ENCODE results near the gene ATP8B1. TPM values are rescaled to one million over a fixed set of nuclear protein-coding genes. Genes with fewer than 3 reads are reported as not detected.

The ATP8B1 gene
- total RNA-seq, 2 experiments from 2014 or later = not detected

DNA sequence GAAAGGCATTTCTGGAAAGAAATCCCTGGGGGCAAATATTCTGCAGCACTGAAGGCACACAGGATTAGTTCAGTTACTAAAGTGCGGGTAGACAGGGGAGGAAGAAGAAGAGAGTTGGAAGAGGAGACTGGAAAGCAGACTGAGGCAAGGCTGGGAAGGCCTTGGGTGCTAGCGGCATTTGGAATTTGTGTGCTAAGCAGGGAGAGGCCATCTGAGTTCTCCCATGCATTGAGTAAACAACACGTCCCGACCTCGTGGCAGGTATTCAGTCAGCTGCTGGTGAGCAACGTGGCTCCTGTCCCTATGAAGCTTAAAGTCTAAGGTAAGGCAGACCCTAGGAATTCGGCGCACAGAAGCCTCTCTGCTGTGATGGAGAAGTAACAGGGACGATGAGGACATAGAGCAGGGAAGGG lies 30.7 kb downstream of the ATP8B1 start:
- Mint-ChIP-seq H3K9me3 (no peaks in the 10 kb centered on the region), H3K4me3 (no peak overlapping the region), H3K4me1 (ENCODE audit: low read depth) (no peaks in the 10 kb centered on the region), H3K36me3 (ENCODE audit: low read depth) (no peaks in the 10 kb centered on the region), H3K27me3 (no peaks in the 10 kb centered on the region), H3K27ac (no peak overlapping the region)
- no peak for TF ChIP-seq CTCF (IDR thresholded peaks at IDR 0.05)
- no peak for DNase-seq
- no peaks in the 10 kb centered on the region for H3K9me3 ChIP-seq (ENCODE audit: control insufficient read depth in 1 of 2, insufficient read depth in 1 of 2, low read length in 2 of 2)
- intact Hi-C loops (cut with DNase I, micrococcal nuclease) = no loop called here
- CTCF ChIA-PET = no interaction called here
- no peaks in the 10 kb centered on the region for H3K4me1 ChIP-seq (ENCODE audit: insufficient read depth, low read length)
- H3K27ac ChIP-seq (ENCODE audit: low read depth in 1 of 2, low read length in 2 of 2) = no peak overlapping the region
- no peaks in the 10 kb centered on the region for H3K27me3 ChIP-seq (ENCODE audit: control insufficient read depth in 1 of 2, insufficient read depth in 2 of 2, low read length in 2 of 2)
- POLR2A ChIA-PET = no interaction called here
- no peak overlapping the region for H3K4me3 ChIP-seq (ENCODE audit: low read length)
- no peak for ATAC-seq (ENCODE audit: poor library complexity)
- no peaks in the 10 kb centered on the region for H3K36me3 ChIP-seq (ENCODE audit: insufficient read depth, low read length)

DNA sequence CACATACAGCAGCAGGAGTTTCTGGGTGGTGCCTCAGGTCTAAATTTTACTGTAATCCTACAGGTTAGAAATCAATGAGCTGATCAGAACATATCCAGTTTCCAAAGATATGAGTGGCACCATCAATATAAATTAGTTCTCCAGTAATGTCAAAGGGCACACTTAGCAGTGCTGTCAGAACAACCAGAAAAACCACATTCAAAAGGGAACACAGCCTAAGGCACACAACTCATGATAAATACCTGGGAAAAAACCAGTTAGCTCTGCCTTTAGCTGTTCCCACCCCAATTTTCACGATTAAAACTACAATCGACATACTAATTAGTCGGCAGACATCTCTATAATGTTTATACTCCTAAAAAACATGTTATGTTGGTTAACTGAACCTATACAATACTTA lies 31.5 kb downstream of the ATP8B1 start:
- DNase-seq (no peak), ATAC-seq (ENCODE audit: poor library complexity) (no peak)
- Histone ChIP-seq H3K4me1 (ENCODE audit: insufficient read depth, low read length) (no peaks in the 10 kb centered on the region), H3K27me3 (ENCODE audit: control insufficient read depth in 1 of 2, insufficient read depth in 2 of 2, low read length in 2 of 2) (no peaks in the 10 kb centered on the region), H3K4me3 (ENCODE audit: low read length) (no peak overlapping the region), H3K36me3 (ENCODE audit: insufficient read depth, low read length) (no peaks in the 10 kb centered on the region), H3K27ac (ENCODE audit: low read depth in 1 of 2, low read length in 2 of 2) (no peak overlapping the region), H3K9me3 (ENCODE audit: control insufficient read depth in 1 of 2, insufficient read depth in 1 of 2, low read length in 2 of 2) (no peaks in the 10 kb centered on the region)
- Mint-ChIP-seq H3K27me3 (no peaks in the 10 kb centered on the region), H3K4me1 (ENCODE audit: low read depth) (no peaks in the 10 kb centered on the region), H3K4me3 (no peak overlapping the region), H3K36me3 (ENCODE audit: low read depth) (no peaks in the 10 kb centered on the region), H3K27ac (no peak overlapping the region), H3K9me3 (no peaks in the 10 kb centered on the region)
- CTCF ChIA-PET = no interaction called here
- POLR2A ChIA-PET = no interaction called here
- TF ChIP-seq CTCF (IDR thresholded peaks at IDR 0.05) = no peak
- intact Hi-C loops (cut with DNase I, micrococcal nuclease) = no loop called here

GRCh38 chr18:57771193-57771592 lies 31.9 kb downstream of the ATP8B1 start:
- H3K4me3 Mint-ChIP-seq = no peak overlapping the region
- Histone ChIP-seq H3K27ac (ENCODE audit: low read depth in 1 of 2, low read length in 2 of 2) (no peak overlapping the region), H3K27me3 (ENCODE audit: control insufficient read depth in 1 of 2, insufficient read depth in 2 of 2, low read length in 2 of 2) (no peaks in the 10 kb centered on the region), H3K4me1 (ENCODE audit: insufficient read depth, low read length) (no peaks in the 10 kb centered on the region), H3K4me3 (ENCODE audit: low read length) (no peak overlapping the region), H3K36me3 (ENCODE audit: insufficient read depth, low read length) (no peaks in the 10 kb centered on the region), H3K9me3 (ENCODE audit: control insufficient read depth in 1 of 2, insufficient read depth in 1 of 2, low read length in 2 of 2) (no peaks in the 10 kb centered on the region)
- intact Hi-C loops (cut with DNase I, micrococcal nuclease) = no loop called here
- no peaks in the 10 kb centered on the region for H3K9me3 Mint-ChIP-seq
- H3K36me3 Mint-ChIP-seq (ENCODE audit: low read depth) = no peaks in the 10 kb centered on the region
- no peak for TF ChIP-seq CTCF (IDR thresholded peaks at IDR 0.05)
- ATAC-seq (ENCODE audit: poor library complexity) = no peak
- H3K27me3 Mint-ChIP-seq = no peaks in the 10 kb centered on the region
- no peaks in the 10 kb centered on the region for H3K4me1 Mint-ChIP-seq (ENCODE audit: low read depth)
- ChIA-PET POLR2A (no interaction called here), CTCF (no interaction called here)
- no peak overlapping the region for H3K27ac Mint-ChIP-seq
- no peak for DNase-seq
